Measurements from ENCODE around the gene TANK. TPM values are rescaled to one million over a fixed set of nuclear protein-coding genes. Genes with fewer than 3 reads are reported as not detected.

The TANK gene
- total RNA-seq, result 130 and 150 TPM in 2 replicates

DNA sequence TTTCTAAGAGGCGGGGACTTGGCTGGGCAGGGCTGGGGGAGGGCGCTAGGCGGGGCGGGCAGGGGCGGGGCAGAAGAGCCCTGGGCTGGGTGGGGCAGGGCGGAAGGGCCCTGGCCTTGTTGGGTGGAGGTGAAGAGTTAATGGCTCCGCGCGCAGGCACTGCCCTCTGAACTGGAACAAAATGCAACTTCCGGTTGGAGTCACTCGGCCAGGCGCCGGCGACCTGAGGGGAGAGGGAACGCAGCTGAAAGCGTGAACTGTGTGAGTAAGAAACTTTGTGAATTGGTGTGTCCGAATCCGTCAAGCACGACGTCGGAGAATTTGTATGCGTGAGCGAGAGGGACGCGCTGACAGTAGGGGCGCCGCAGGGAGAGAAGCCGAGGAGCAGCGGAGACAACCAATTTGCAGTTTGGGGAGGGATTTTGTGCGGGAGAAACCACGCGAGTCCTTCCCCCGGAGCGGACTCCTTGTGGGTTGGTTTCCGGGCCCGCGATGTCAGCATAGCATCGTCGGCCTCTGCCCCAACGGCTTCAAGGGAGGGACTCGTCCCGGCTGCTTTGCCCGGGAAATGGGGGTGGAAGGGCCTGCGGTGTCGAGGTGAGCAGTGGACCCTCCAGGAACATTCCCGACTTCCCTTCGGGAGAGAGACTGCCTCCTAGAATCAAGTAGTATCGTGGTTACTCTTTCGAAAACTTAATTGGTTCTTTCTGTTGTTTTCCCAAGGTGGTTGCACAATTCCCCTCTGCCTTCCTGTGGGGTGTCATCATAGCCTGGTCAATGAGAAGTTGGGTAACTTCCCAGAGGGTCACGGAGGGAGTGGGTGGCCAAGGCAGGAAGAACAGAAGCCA lies at the start of gene TANK:
TSS of gene TANK (plus strand) at position 203 of the 848 bp plus-strand sequence. CDS start 19,235 bp downstream, outside the sequence.
- TF ChIP-seq, protein P1, sequence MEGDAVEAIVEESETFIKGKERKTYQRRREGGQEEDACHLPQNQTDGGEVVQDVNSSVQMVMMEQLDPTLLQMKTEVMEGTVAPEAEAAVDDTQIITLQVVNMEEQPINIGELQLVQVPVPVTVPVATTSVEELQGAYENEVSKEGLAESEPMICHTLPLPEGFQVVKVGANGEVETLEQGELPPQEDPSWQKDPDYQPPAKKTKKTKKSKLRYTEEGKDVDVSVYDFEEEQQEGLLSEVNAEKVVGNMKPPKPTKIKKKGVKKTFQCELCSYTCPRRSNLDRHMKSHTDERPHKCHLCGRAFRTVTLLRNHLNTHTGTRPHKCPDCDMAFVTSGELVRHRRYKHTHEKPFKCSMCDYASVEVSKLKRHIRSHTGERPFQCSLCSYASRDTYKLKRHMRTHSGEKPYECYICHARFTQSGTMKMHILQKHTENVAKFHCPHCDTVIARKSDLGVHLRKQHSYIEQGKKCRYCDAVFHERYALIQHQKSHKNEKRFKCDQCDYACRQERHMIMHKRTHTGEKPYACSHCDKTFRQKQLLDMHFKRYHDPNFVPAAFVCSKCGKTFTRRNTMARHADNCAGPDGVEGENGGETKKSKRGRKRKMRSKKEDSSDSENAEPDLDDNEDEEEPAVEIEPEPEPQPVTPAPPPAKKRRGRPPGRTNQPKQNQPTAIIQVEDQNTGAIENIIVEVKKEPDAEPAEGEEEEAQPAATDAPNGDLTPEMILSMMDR (IDR thresholded peaks at IDR 0.05), result no peak

GRCh38 chr2:161111531-161111930 lies 48.7 kb upstream of the TANK start:
- Mint-ChIP-seq H3K9me3 (no peaks in the 10 kb centered on the region), H3K27me3 (no peaks in the 10 kb centered on the region), H3K27ac (no peak overlapping the region), H3K4me1 (peaks cover 19% of the 10 kb centered on the region), H3K36me3 (ENCODE audit: low read depth) (no peaks in the 10 kb centered on the region), H3K4me3 (no peak overlapping the region)
- intact Hi-C loops (cut with micrococcal nuclease), result no loop called here
- ChIA-PET CTCF (no interaction called here), POLR2A (no interaction called here)
- ATAC-seq (ENCODE audit: low read depth), result no peak
- DNase-seq, result no peak
- TF ChIP-seq, protein P1 (IDR thresholded peaks at IDR 0.05), result no peak

More for the DNA sequence above, at the start of gene TANK:
- intact Hi-C loops (cut with micrococcal nuclease), result loop anchor here (1.0 to 10.0 kb wide), 11 partner anchors 9 to 1876 kb away; partner anchors contain the start of genes IFIH1, PSMD14 and WDSUB1
- peaks cover 59% of the 10 kb centered on the region for H3K36me3 Mint-ChIP-seq (ENCODE audit: low read depth)
- CTCF ChIA-PET, result no interaction called here
- H3K27ac Mint-ChIP-seq, result peak within 1 kb of the TSS; percentile 91
- DNase-seq, result peak; percentile 82
- ATAC-seq (ENCODE audit: low read depth), result peak; percentile 92
- H3K27me3 Mint-ChIP-seq, result no peaks in the 10 kb centered on the region
- POLR2A ChIA-PET, result interaction anchor here (0.6 to 2.7 kb wide), 9 partner anchors 9 to 732 kb away, joined by 3 to 23 read pairs (median 6); no protein-coding TSS in a partner anchor
- H3K4me1 Mint-ChIP-seq, result peaks cover 77% of the 10 kb centered on the region
- H3K9me3 Mint-ChIP-seq, result no peaks in the 10 kb centered on the region
- H3K4me3 Mint-ChIP-seq, result peak within 1 kb of the TSS; percentile 89

DNA sequence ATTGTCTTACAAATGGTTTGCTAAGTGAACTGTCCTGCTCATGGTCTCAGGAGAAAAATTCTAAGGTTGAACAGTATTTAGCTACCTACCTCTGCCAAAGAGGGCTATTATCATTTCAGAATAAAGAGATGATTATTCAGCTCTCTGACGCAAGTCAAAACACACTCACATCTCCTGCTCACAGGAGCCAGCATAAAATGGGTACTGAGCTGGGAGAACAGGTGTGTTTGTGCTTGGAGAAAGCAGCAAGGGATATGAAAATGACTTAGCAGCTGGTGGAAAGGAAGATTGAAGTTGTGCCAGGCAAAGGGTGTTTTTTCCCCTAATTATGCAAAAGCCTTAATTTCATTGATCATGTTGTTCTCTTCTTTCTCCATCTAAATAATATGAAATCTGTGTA lies 47.3 kb upstream of the TANK start:
- Mint-ChIP-seq H3K4me1 (peaks cover 17% of the 10 kb centered on the region), H3K27ac (no peak overlapping the region), H3K9me3 (no peaks in the 10 kb centered on the region), H3K4me3 (no peak overlapping the region), H3K36me3 (ENCODE audit: low read depth) (no peaks in the 10 kb centered on the region), H3K27me3 (no peaks in the 10 kb centered on the region)
- ChIA-PET CTCF (interaction anchor here (0.8 kb wide), 1 partner anchor 20 kb away, joined by 3 read pairs; no protein-coding TSS in a partner anchor), POLR2A (interaction anchor here (1.2 to 1.6 kb wide), 3 partner anchors 9 to 24 kb away, joined by 3 to 5 read pairs (median 5); no protein-coding TSS in a partner anchor)
- DNase-seq, result no peak
- intact Hi-C loops (cut with micrococcal nuclease), result no loop called here
- TF ChIP-seq, protein P1 (IDR thresholded peaks at IDR 0.05), result no peak
- no peak for ATAC-seq (ENCODE audit: low read depth)

DNA sequence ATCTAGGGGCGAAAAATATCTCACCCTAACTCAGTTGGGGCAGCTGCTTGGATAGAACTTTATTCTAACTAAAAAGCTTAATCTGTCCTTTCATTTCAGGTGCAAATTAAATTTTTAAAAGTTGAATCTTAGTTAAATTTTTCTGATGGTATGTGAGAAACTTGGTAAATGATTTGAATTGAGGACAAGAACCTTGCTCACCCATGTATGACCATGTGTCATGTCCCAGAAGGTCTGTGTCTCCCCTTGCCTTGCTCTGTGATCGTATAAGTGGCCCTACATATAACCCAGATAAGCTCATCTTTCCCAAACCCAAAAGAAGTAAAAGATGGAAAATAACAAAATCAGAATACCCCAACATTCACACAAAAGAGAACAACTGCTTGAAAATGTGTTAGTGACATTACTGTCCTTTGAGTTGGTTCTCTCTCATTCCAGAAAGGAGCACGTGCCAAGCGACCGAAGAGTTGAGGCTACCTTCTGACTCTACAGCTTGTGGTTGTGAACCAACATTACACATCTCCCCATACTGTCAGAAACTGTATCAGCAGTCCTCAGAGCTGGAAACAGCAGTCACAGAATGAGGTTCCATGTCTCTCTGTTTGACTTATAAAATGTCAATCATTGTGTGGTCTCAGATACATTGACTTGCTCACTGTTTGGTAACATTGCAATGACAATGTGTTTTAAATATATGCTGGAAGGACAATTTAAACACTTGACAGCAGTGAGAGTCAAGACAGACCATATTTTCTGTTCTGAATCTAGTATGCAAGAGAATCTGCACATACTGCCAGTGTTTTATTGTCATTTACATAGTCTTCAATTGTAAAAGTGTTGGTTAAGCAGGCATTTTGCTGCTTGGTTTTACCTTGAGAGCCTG lies 46.3 kb upstream of the TANK start:
- peaks cover 18% of the 10 kb centered on the region for H3K4me1 Mint-ChIP-seq
- H3K9me3 Mint-ChIP-seq, result no peaks in the 10 kb centered on the region
- TF ChIP-seq, protein P1 (IDR thresholded peaks at IDR 0.05), result no peak
- no peak overlapping the region for H3K4me3 Mint-ChIP-seq
- H3K27me3 Mint-ChIP-seq, result no peaks in the 10 kb centered on the region
- H3K36me3 Mint-ChIP-seq (ENCODE audit: low read depth), result no peaks in the 10 kb centered on the region
- ChIA-PET POLR2A (interaction anchor here (1.2 to 1.6 kb wide), 3 partner anchors 10 to 25 kb away, joined by 3 to 5 read pairs (median 5); no protein-coding TSS in a partner anchor), CTCF (interaction anchor here (0.8 kb wide), 1 partner anchor 19 kb away, joined by 3 read pairs; no protein-coding TSS in a partner anchor)
- ATAC-seq (ENCODE audit: low read depth) (no peak), DNase-seq (no peak)
- intact Hi-C loops (cut with micrococcal nuclease), result no loop called here
- no peak overlapping the region for H3K27ac Mint-ChIP-seq

Measured in activated B cell treated with CpG ODN at 0.5 μM for 24 hours (primary cell).